K562 (cell line): ENCODE results near the gene GPC1. TPM values are rescaled to one million over a fixed set of nuclear protein-coding genes. Genes with fewer than 3 reads are reported as not detected.

Source experiments
- ATAC-seq: fragments of 200-7000 bp; cut with Tn5 transposase; 3 replicates; pipeline ENCODE4 v1.9.1; 2020; ENCODE audit warnings: moderate library complexity
- BruUV-seq: library from RNA; stranded (reverse); fragments of 400-500 nt; replicated peaks from 2 replicates; lab custom pipeline; 2021; lab: Mats Ljungman, UMichigan
- CTCF ChIA-PET: fragments of 300-600 bp; formaldehyde crosslinking; extraction: SDS; loops from one replicate; lab custom pipeline; 2021; ENCODE audit warnings: low intra/inter-chr PET ratio; lab: Yijun Ruan, JAX
- POLR2A ChIA-PET: fragments of 300-600, 350-650 bp; sonication (Branson Sonifier 250); formaldehyde crosslinking; extraction: SDS; loops from one replicate; lab custom pipeline; 2021; ENCODE audit warnings: antibody characterized with exemption, inconsistent platforms; lab: Yijun Ruan, JAX
- DNase-seq, 4 experiments: peaks; one replicate each; pipeline versions ENCODE4 v3.0.0 to v3.0.0-alpha.2; 2011 to 2018; ENCODE audit warnings: low spot score in 3 of 4, mixed read lengths in 3 of 4; ENCODE audit errors: extremely low read depth in 1 of 4
- FAIRE-seq: peaks from 2 replicates; lab custom pipeline; 2011; peaks lifted over from hg19 to GRCh38; lab: Jason Lieb, UNC
- H2AFZ ChIP-seq: 2 replicates; pipeline ENCODE4 v1.6.0; 2011; ENCODE audit warnings: low read depth, low read length, control low read depth, inconsistent platforms
- H3K27ac ChIP-seq: fragments of 200-600 bp; 3 replicates; pipeline ENCODE4 v1.8.0; 2011; ENCODE audit warnings: low read depth, mild to moderate bottlenecking, control low read depth, inconsistent platforms, low read length, moderate library complexity, mixed read lengths; ENCODE audit errors: extremely low read depth
- H3K27me3 ChIP-seq, 2 experiments: fragments of 300-600 bp in 1 of 2; 2 replicates in 1 of 2; 3 replicates in 1 of 2; pipeline versions ENCODE4 v1.6.0 to v1.8.0; 2011; ENCODE audit warnings: inconsistent platforms in 2 of 2, low read length in 2 of 2, mild to moderate bottlenecking in 1 of 2, mixed read lengths in 1 of 2, moderate library complexity in 1 of 2; ENCODE audit not compliant: control insufficient read depth in 2 of 2, insufficient read depth in 2 of 2
- H3K36me3 ChIP-seq: fragments of 300-600 bp; 3 replicates; pipeline ENCODE4 v1.8.0; 2011; ENCODE audit warnings: mild to moderate bottlenecking, low read length, inconsistent platforms; ENCODE audit not compliant: control insufficient read depth, insufficient read depth
- H3K4me1 ChIP-seq, 2 experiments: fragments of 200-600 bp in 1 of 2; replicated peaks in 1 of 2; 2 replicates in 1 of 2; 3 replicates in 1 of 2; pipeline versions ENCODE4 v1.5.1 to v1.8.0; 2011; ENCODE audit warnings: inconsistent platforms in 2 of 2, low read length in 2 of 2, mild to moderate bottlenecking in 1 of 2, mixed read lengths in 1 of 2, moderate library complexity in 1 of 2; ENCODE audit not compliant: control insufficient read depth in 2 of 2, insufficient read depth in 2 of 2
- H3K4me2 ChIP-seq: 2 replicates; pipeline ENCODE4 v1.6.1; 2011; ENCODE audit warnings: low read length, control low read depth, inconsistent platforms, mixed read lengths; ENCODE audit not compliant: insufficient read depth
- H3K4me3 ChIP-seq: fragments of 200-600 bp; sonication (generic), shearing (Covaris generic); 2 replicates; pipeline ENCODE4 v1.5.1; 2016; ENCODE audit warnings: control low read depth, inconsistent platforms
- H3K79me2 ChIP-seq: fragments of 200-600 bp; 3 replicates; pipeline ENCODE4 v1.8.0; 2011; ENCODE audit warnings: low read length, inconsistent platforms; ENCODE audit not compliant: control insufficient read depth, insufficient read depth
- H3K9ac ChIP-seq, 2 experiments: 2 replicates each; pipeline versions ENCODE4 v1.6.0 to v1.6.1; 2011; ENCODE audit warnings: low read depth in 2 of 2, low read length in 2 of 2, control low read depth in 1 of 2, inconsistent platforms in 1 of 2, mild to moderate bottlenecking in 1 of 2, mixed read lengths in 1 of 2; ENCODE audit not compliant: insufficient read depth in 1 of 2
- H3K9me1 ChIP-seq: one replicate; pipeline ENCODE4 v1.6.0; 2011; ENCODE audit warnings: inconsistent platforms, mild to moderate bottlenecking, low read length, moderate library complexity; ENCODE audit not compliant: control insufficient read depth, insufficient read depth
- H3K9me3 ChIP-seq: replicated peaks from 2 replicates; pipeline ENCODE4 v1.5.1; 2011; ENCODE audit warnings: low read depth, low read length, inconsistent platforms; ENCODE audit not compliant: control insufficient read depth, insufficient read depth
- H4K20me1 ChIP-seq: replicated peaks from 2 replicates; pipeline ENCODE4 v1.6.1; 2011; ENCODE audit warnings: low read length, inconsistent platforms, mixed read lengths; ENCODE audit not compliant: control insufficient read depth, insufficient read depth
- BACH1 ChIP-seq: fragments of 200-800 bp; sonication (Bioruptor generic); IDR thresholded peaks from 2 replicates; pipeline ENCODE4 v1.6.1; 2016; ENCODE audit warnings: missing genetic modification characterization, missing compliant biosample characterization
- BDP1 ChIP-seq: IDR thresholded peaks from 3 replicates; pipeline ENCODE4 v1.6.1; 2011; ENCODE audit not compliant: insufficient read length, insufficient read depth
- IFI16 ChIP-seq: fragments of 250-450 bp; sonication (Bioruptor Pico); IDR thresholded peaks from 2 replicates; pipeline ENCODE4 v2.1.2; 2022; ENCODE audit warnings: mild to moderate bottlenecking, inconsistent platforms
- NCOR1 ChIP-seq: fragments of 450-650 bp; IDR thresholded peaks from 2 replicates; pipeline ENCODE4 v1.6.1; 2016; ENCODE audit warnings: mild to moderate bottlenecking, moderate library complexity
- NFE2L1 ChIP-seq: fragments of 450-650 bp; IDR thresholded peaks from 2 replicates; pipeline ENCODE4 v1.6.1; 2016; ENCODE audit warnings: missing genetic modification characterization, low read depth, mild to moderate bottlenecking, missing compliant biosample characterization, moderate library complexity, borderline replicate concordance
- PBX2 ChIP-seq, 2 experiments: IDR thresholded peaks in 1 of 2; conservative IDR thresholded peaks in 1 of 2; 2 replicates each; pipeline ENCODE4 v1.6.1; 2016; ENCODE audit warnings: low read depth in 2 of 2, mild to moderate bottlenecking in 1 of 2, missing compliant biosample characterization in 1 of 2, missing genetic modification characterization in 1 of 2, moderate library complexity in 1 of 2
- PKNOX1 ChIP-seq: fragments of 450-650 bp; IDR thresholded peaks from 2 replicates; pipeline ENCODE4 v1.6.1; 2016
- SMARCE1 ChIP-seq: fragments of 450-650 bp; IDR thresholded peaks from 2 replicates; pipeline ENCODE4 v1.7.1; 2016; ENCODE audit warnings: mild to moderate bottlenecking
- THAP7 ChIP-seq: fragments of 250-450 bp; sonication (Bioruptor Pico); IDR thresholded peaks from 2 replicates; pipeline ENCODE4 v1.5.0; 2021
- VEZF1 ChIP-seq: fragments of 200-800 bp; sonication (Bioruptor generic); IDR thresholded peaks from 2 replicates; pipeline ENCODE4 v1.6.1; 2017; ENCODE audit warnings: missing genetic modification characterization, missing compliant biosample characterization
- ZHX1 ChIP-seq: fragments of 150-350 bp; conservative IDR thresholded peaks from 2 replicates; pipeline ENCODE4 v1.6.1; 2014; ENCODE audit warnings: low read length
- WGBS: fragments of 100-300 bp; shearing (Covaris generic); methylation state at CpG from one replicate; pipeline ENCODE4 v1.1.6; 2016; ENCODE audit warnings: low coverage, mixed read lengths; ENCODE audit not compliant: insufficient coverage; ENCODE audit errors: missing lambda C conversion rate; 5-methylcytosine and 5-hydroxymethylcytosine counted together
- in situ Hi-C: fragments of 300-500 bp; cut with MboI; formaldehyde crosslinking; loops from 4 replicates; pipeline ENCODE4 v1.15.0; 2018; ENCODE audit warnings: inconsistent platforms, mixed read lengths
- intact Hi-C: fragments of 100-400 bp; cut with micrococcal nuclease; formaldehyde crosslinking; loops from 2 replicates; pipeline ENCODE4 v1.14.2; 2022
- polyA plus RNA-seq, 8 experiments: library from polyadenylated mRNA; depleted of rRNA in 4 of 8; stranded (reverse) in 5 of 8; unstranded in 3 of 8; fragments of >200 nt; fragmentation: Nextera tagmentation in 2 of 8; fragmentation: Illumina TruSeq in 1 of 8; extraction: Ambion mirVana in 2 of 8; extraction: Trizol in 1 of 8; gene quantifications; 2 replicates each; pipeline versions ENCODE4 v1.2.1 to v1.2.3, GENCODE V29; 2011 to 2014; ENCODE audit warnings: inconsistent platforms in 1 of 8, missing spikeins in 1 of 8
- total RNA-seq, 7 experiments: library from RNA; depleted of rRNA in 6 of 7; stranded (reverse); fragments of >200 nt in 6 of 7; fragmentation: Illumina TruSeq in 2 of 7; extraction: Trizol in 2 of 7; gene quantifications; 2 replicates each; pipeline versions ENCODE4 v1.2.1 to v1.2.3, GENCODE V29; 2011 to 2021; ENCODE audit warnings: low replicate concordance in 1 of 7

GPC1 gene
- total and polyA plus RNA-seq, 9 of the 15 experiments (the other 6 are each of a cell fraction or from before 2014, with no cell fraction given), result 0.07 to 0.82 (median 0.14) TPM; not detected in 3

GRCh38 chr2:240502059-240502429 is 66.6 kb downstream of the GPC1 start (continued):
- TF ChIP-seq ZHX1 (no peak), IFI16 (no peak)

- Histone ChIP-seq H3K4me1 (peaks cover 0 to 6% of the 10 kb centered on the region in 2 experiments; a peak in 1 of 5 replicates), H3K36me3 (peaks cover 19% of the 10 kb centered on the region; the same call in 2 of the 3 replicates), H4K20me1 (no peaks in the 10 kb centered on the region), H2AFZ (no peak overlapping the region), H3K9me1 (no peaks in the 10 kb centered on the region), H3K4me2 (no peak overlapping the region), H3K79me2 (no peaks in the 10 kb centered on the region), H3K9ac (no peak overlapping the region; a peak in 1 of 4 replicates), H3K4me3 (no peak overlapping the region), H3K27me3 (no peaks in the 10 kb centered on the region), H3K9me3 (no peaks in the 10 kb centered on the region), H3K27ac (no peak overlapping the region)
- ATAC-seq (no peak), FAIRE-seq (no peak), DNase-seq (no peak)
- WGBS, result 91% methylated on average over 6 of the region's 14 CpGs
- CTCF ChIA-PET, result no interaction called here
- in situ Hi-C loops, result no loop called here
- intact Hi-C loops, result no loop called here
- POLR2A ChIA-PET, result no interaction called here
- BruUV-seq, result no TSS peak
- TF ChIP-seq PKNOX1 (no peak), BDP1 (no peak), NCOR1 (no peak), PBX2 (CRISPR knock-in tag; IDR thresholded peaks at IDR 0.05; ENCODE audit: low read depth) (no peak), PBX2 (tag; conservative IDR thresholded peaks at IDR 0.05; ENCODE audit: low read depth) (no peak), VEZF1 (CRISPR knock-in tag) (no peak), NFE2L1 (no peak), BACH1 (tag) (no peak), SMARCE1 (no peak), THAP7 (CRISPR knock-in tag) (no peak)
Observed at GRCh38 chr2:240502430-240503121, 67.1 kb downstream of the GPC1 start.
